Measurements from ENCODE around the gene ADAMTSL3.
A peak's percentile ranks its signal among the peaks of the same experiment; 100 is the strongest.
"Not testable (repeated sequence)": the region's sequence is repeated elsewhere in the genome, so short reads cannot be mapped to it uniquely, and the experiment has no call there.

ADAMTSL3 gene

DNA sequence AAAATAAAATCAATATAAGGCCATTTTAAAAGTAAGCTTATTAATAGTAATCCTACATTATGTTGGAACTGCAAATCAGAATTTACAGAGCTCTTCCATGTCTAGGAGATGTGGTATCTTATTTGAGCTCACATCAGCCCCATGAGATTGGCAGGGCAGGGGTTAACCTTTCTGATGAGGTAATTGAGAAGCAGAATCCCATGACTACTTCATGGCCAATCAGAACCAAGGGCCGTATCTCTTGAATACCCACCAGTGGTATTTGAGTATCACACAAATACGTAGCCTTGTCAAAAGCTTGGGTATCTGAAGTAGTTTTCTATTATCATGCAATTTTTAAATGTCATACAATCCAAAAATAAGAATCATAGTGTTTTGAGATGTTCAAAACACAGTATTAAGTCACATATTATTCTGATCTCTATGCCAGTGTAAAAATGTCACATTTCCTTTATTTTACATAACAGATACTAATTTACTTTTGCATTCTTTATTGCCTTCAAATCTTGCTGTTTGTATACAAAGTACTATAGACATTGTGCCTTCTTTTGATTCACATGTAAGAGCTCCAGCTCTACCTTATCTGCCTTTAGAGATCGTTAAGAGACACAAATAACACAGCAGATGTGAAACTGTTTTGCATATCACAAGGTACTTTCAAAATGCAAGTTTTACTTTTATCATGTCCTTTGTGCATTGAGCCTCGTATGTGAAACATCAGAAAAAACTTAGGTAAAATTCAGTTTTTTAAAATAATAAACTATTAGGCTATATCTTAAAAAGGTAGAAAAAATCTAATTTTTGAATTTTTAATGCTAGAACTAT is 329.9 kb downstream of the ADAMTSL3 start:
- DNase-seq = no peak

DNA sequence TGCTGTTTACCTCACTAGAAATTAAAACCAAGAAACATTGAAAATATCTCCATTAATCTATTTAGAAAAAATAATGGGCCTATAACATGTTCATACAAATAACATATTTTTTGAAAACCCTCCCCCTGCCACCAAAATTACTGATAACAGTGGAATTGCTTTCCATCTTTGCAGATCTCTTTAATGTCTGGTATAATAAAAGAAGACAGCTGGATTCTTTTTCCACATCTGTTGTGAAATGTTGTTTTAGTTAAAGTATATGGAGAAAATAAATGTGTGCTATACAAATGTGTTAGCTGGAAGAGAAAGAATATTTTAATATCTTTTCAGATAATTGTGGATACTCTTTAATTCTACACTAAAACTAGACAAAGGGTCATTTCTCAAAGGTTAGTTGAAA is 330.7 kb downstream of the ADAMTSL3 start:
- DNase-seq = no peak

DNA sequence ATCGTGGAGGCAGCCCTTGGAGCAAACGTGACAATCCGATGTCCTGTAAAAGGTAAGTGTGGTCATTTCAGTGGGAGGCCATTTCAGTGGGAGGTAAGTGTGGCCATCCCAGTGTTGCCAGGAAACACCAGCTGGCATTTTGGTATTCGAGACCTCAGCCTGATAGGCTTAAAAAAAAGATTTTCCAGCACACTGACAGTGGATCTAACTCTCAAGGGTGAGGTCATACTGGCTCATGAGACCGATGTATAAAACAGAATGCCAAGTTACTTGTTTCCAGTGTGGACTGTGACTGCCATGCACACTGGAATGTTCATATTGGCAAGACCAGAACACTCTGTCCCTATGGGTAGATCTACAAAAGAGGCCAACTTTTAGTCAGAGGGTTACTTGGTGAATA is 337.2 kb downstream of the ADAMTSL3 start:
- no peak for DNase-seq

DNA sequence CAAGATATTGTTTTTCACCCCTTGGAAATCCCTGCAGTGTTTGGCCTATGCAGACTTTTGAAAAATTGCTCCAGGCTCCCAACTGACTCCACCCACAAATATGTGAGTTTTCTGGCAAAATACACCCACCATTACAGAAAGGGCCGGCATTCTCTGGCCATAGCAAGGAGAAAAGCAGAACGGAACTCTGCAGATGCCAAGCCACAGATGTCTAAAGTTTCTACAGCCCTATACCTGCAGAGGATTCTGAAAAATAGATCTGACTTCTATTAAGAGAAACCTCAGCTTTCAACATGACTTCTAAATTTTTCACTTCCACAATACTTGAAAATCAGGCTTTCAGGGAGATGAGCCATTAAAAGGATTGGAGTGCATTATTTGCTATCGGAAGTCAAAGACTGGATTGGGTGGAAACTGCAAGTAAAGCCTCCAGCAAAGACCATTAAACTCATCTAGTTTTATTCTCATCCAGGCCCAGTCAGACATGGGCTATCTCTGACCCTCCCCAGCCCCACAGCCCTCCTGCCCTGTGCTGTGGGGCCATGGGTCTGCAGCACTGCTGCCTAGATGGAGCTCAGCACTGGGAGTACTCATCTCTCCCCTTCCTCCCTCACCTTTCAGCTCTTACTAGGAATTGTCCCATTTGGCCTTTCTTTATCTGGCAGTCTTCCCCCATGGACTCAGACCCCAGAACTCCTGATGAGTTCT is 338.6 kb downstream of the ADAMTSL3 start:
- no peak for DNase-seq

DNA sequence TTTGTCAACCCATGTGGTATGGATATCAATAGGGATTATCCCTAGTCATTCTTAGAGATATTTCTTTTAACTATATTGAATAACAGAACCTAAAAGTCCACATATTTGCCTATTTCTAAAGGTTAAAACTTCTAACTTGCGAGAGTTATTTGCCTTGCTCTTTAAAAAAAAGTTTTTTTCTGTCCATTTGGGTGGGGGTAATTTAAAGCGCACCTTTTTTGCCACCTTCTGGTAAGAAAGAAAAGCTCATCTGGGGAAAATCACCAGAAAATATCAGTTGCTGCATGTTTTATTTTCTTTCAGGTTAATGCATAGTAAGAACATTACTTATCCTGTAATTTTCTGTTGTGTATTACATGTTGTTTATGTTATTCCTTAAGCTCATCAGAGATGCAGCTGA is 339.7 kb downstream of the ADAMTSL3 start:
- DNase-seq = no peak

DNA sequence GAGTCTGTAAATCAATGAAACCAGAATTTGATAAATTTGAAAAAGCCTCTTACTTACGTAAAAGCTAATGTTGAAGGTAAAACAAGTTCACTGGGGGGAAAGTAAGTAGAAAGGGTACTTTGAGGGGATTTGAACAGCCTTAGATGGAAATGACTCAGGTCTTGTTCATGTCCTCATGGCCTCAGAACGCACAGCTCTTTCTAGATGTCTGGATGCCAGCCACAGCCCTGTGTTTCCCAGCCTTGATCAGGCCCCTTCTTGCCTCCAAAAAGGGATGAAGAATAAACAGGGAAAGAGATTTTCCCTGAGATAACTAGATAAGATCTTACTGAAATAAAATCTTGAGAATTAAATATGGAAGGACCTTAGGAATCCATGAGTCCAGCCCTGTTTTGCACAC is 344.6 kb downstream of the ADAMTSL3 start:
- DNase-seq = no peak

DNA sequence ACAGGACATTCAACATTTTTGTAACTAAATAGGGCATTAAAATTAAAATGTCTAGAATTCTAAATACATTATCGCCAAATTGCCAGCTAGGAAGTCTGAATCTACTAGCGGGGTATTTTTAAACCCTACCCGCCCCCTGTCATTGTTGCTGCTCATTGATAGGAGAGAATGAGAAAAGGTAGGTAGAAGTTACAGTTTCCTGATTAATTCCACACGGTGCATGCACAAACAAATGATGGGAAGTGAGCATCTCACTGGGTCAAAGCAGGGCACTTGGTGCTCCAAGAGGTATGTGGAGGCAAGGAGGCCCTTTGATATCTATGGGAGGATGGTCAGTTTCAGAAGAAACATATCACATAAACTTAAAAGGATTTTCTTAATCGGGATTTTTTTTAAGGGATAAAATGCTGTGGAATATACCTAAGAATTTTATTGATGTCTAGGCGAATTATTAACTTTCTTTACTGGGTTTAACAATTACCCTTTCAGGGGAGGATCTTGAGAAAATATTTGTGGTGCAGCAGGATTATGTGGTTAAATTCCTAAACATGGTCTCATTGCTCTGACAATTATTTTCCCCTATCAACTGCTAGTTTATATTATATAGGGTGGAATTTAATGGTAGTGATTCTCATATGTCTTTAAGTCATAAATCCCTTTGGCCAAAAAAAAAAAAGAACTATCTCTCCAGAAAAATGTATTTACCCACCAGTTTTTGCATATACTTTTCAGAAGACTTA is 345.6 kb downstream of the ADAMTSL3 start:
- no peak for DNase-seq

DNA sequence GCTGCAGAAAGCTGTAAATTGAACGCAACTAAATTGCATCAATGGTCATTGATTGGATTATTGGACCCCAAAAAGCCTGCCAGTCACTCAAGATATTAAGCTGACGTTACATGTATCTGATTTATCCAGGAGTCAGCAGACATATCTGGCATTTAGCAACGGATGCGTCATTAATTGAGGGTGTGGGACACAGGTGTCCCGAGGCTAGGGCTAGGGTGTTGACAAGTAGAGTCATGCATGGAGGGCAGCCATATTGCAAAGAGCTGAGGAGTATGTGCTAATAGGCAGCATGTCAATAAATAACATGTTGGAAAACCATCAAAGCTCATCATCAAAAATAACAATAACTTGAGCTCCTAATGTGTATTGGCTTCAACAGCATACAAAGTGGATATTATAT is 347.1 kb downstream of the ADAMTSL3 start:
- DNase-seq = no peak

DNA sequence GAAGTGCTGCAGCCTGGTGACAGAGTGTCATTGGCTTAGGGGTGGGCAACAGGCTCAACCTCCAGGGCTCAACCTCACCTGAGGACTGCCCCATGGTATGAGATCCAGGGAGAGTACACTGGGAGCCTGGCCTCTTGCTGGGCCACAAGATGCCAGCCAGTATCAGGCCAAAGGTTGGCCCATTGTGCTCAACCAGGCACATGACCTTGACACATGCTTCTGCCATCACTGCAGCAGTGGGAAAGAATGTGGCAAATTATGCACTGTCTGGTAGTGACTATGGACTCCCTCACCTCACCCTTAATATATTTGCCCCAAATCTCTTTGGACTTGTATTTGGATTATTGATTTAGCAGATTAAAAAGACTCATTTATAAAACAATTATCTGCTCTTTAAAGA is 347.7 kb downstream of the ADAMTSL3 start:
- no peak for DNase-seq

DNA sequence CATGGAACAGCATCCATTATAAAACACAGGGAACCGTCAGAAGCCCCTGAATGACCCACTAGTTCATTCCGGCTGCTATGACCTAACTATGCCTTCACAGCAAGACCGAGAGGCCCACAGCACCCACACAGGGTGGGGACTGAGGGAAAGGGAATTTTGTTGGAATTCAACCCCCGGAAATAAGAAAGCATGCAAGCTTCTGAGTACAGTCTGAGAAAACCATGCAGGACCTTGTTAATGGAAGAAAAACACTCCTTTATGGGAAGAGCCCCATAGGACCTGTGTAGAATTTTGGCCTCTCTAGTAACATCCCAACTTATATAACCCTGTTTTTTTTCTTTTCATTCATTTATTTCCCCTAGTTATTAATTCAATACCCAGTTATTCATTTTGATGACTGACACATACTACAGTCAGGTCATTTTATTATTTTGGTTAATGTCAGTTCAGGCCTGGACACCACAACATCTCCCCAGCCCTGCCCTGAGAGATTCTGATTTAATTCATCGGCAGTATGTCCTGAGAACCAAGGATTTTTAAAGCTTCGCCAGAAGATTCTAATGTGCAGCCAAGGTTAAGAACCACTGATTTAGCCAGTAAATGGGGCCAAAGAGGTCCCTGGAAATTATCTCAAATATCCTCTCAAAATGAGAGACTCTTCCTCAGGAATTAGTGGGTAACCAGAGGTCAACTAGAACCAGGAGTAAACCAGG is 350.0 kb downstream of the ADAMTSL3 start:
- DNase-seq = no peak

DNA sequence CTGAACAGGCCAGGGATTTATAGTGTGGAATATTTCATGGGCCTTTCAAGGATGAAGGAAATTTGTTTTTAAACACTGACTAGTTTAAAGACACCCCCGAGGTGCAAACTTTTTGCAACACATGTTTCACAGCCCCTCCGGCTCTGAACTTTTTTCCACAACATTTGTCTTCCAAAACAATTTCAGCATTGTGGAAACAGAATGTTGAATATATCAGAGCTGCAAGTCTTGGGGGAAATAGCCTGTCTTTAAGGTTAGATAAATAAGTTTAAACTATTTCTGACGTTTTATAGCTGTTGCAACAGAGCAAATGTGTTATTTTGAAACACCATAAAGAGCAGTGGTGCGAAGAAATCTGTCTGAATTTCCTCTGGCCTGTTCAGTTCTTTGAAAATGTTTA is 352.5 kb downstream of the ADAMTSL3 start:
- no peak for DNase-seq

DNA sequence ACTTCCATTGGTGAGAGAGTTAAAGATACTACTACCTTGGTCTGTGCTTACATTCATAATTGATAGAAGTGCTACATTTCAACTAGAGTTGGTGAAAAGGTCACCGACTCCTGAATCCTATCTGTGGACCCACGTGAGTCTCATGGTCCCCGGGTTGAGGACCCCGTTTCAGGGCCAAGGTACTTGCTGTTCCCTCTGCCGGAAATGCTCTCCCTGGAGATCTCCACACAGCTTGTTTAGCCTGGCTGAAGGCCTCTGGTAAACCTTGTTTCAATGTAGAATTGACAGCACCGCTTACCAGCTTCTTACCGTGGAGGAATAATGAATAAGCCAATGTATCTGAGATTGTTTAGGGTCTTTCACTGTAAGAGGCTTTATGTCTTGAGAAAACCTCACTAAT is 355.7 kb downstream of the ADAMTSL3 start:
- DNase-seq = no peak

DNA sequence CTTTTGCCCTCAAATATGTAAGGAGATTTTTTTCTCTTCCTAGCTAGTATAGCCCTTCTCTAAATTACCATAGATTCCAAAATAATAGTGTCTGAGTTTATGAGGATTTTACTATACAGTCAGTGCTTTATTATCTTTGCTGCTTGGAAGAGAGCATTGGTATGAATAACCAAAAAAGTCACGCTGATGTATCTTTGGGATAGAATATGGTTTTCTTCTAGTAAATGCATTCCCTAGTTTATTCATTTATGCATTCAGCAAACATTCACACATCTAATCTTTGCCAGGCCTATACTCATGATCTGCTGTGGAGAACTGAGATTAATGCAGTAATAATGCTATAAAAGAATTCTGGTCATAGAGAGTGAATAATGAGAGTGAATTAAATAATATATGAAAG is 356.3 kb downstream of the ADAMTSL3 start:
- no peak for DNase-seq

DNA sequence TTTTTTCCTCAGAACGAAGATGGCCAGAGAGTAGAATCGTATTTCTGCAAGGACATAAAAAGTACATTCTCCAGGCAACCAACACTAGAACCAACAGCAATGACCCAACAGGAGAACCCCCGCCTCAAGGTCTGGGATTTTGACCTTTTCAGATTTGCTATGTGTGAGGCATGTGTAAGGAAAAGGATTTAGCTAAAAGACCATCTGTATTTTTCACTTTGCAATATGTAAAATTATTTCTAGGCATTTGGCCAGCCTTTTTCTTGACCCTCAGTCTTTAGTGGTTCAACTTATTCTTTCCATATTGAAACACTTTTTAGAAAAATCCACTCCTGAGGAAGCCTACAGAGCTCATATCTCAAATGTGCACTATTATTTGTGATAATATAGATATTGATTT is 362.4 kb downstream of the ADAMTSL3 start:
- no peak for DNase-seq

DNA sequence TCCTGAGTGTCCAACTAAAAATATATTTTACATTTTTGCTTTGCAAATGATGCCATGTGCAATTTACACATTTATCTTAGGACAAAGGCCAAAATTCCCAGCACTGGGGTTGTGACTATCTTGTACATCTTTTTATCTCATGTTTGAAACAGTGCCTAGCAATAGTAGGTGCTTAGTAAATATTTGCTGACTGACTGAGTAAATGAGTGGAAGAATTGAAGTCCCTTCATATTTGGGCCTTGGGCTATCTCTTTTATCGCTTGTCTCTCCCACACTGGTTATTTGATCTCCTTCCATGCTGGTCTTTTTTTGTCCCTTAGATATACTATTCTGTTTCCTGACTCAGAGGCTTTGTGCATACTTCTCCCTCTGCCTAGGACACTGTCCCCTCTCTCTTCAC is 368.6 kb downstream of the ADAMTSL3 start:
- DNase-seq = no peak

DNA sequence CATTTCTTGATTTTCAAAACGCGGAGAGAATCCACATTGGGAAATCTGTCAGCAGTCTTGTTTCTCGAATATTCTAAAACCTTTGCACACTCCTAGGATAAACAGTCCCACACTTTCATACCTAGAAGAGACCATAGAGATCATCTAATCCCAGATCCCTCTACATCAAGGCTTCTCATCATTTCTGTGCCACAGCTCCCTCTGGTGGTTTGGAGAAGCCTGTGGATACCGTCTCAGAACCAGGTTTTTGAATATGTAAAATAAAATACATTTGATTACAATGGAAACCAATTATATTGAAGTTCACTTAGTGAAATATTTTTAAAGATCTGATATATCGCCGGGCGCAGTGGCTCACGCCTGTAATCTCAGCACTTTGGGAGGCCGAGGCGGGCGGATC is 369.7 kb downstream of the ADAMTSL3 start:
- peak in 1 of 2 experiments; percentile 1 for DNase-seq

DNA sequence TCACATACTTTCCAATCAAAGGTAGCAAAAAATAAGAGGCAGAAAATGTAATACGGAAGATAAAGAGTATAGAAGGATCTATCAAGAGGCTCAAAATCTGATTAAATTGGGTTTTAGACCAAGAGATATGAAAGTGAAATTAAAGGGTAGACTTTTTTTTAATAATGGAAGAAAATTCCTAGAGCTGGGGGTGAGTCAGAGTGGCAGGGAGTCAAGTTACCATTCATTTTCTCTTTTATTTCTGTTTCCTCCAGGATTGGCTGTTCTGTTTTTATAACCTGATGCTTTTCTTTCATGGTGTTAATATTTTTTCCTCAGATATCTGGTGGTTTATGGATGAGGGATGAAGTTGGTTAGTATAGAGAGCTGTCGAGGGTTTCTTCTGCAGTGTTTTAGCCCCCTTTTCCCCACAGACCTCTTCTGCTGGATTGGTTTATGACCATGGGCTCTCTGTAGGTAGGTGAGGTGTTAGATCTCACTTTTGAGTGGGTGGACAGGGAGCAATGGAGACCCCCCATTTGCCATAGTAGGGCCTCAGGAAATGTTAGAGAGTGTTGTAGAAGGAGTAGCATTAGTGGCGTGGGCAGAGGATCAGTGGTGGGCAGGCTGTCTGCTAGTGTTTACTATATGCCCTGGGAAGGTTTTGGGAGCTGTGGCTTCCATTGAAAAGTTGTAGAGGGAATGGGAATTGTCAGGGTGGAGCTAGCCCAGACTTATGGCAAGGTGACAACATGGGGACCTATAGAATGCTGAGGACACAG is 380.1 kb downstream of the ADAMTSL3 start:
- DNase-seq = no peak

DNA sequence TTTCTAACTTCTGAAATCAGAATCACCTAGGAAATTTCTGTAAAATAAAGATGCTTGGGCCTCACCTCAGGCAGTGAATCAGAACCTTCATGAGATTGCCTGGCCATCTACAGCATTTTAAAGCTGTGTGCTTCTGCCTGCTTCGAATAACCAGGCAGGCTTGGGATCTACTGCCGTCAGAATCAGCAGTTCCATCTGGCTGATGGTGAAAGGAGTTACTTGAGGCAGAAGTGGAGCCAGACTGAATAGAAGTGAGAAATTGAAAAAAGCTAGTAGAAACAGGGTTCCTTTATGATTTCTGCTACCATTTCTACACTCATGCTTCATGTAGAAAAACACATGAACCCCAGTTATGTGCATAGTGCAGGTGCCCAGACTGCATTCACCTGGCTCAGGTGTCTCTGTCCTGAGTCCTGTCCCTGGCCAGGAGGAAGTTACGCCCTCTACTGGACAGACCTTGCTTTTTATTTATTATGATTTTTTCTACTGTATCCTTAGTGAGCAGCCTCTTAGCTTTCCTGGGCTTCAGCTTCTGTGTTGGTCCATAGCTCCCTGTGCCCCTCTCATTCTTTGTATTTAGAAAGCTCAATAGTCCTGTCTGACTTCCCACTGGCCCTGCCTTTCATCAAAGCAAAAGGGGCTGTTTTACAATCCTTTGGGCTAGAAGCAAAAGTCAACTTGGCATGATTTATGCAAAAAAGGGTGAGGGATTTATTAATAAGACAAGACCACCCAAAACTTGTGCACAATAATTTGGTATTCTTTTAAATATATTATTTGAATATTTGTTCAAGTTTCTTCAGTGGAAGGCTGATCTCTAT is 380.9 kb downstream of the ADAMTSL3 start:
- no peak for DNase-seq

DNA sequence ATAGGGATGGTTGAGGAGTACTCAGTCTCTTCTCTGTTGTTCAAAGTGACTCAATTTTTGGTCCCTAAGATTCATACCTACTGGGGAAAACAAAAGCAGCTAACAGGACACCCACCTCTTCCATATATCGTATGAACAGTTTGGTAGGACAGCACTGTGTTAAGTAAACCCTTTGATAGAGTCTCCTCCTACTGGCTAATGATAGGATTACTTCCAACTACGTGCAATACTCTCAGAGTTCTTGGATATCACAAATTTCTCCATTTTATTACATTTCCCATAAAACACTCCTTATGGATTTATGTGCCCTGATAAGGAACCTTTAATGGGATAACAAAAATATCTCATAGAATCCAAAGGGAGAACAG is 381.5 kb downstream of the ADAMTSL3 start:
- DNase-seq = peak; percentile 2 to 19

DNA sequence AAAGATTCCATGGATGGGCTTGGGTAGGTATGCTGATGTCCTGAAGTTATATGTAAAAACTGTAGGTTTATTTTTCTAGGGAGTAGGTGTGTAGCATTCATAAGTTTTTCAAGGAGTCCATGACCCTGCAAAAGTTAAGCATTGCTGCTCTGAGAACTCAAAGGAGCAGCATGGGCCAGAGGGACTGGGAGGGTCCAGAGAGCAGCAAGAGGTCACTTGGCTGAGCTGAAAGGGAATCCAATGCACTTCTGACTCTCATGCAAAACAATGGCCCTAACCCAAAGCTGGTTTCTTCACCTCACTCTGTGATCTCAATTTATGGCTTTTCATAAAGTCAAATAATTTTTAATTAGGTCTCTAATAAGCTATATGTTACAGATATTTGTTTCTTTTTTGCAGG is 383.4 kb downstream of the ADAMTSL3 start:
- no peak for DNase-seq

DNA sequence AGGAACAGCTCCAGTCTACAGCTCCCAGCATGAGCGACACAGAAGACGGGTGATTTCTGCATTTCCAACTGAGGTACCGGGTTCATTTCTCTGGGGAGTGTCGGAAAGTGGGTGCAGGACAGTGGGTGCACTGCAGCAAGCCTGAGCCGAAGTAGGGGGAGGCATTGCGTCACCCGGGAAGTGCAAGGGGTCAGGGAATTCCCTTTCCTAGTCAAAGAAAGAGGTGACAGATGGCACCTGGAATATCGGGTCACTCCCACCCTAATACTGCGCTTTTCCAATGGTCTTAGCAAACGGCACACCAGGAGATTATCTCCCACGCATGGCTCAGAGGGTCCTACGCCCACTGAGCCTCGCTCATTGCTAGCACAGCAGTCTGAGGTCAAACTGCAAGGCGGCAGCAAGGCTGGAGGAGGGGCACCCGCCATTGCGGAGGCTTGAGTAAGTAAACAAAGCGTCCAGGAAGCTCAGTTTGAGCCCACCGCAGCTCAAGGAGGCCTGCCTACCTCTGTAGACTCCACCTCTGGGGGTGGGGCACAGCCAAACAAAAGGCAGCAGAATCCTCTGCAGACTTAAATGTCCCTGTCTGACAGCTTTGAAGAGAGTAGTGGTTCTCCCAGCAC is 388.6 kb downstream of the ADAMTSL3 start:
- not testable (repeated sequence) for DNase-seq

All from Kasumi-1 (cell line).